SK-N-SH (cell line): Measurements from ENCODE around the gene DNAJC15. TPM values are rescaled to one million over a fixed set of nuclear protein-coding genes. Genes with fewer than 3 reads are reported as not detected.

Experiments used
- CTCF ChIA-PET: fragments of 300-600, 350-600 bp; formaldehyde crosslinking; extraction: SDS; loops from one replicate; lab custom pipeline; 2021; lab: Yijun Ruan, JAX
- POLR2A ChIA-PET: fragments of 350-600 bp; sonication (Branson Sonifier 250); formaldehyde crosslinking; extraction: SDS; loops from one replicate; lab custom pipeline; 2020; ENCODE audit warnings: antibody characterized with exemption, inconsistent platforms; lab: Yijun Ruan, JAX
- DNase-seq: peaks from one replicate; pipeline ENCODE4 v3.0.0; 2012
- H2AFZ ChIP-seq: fragments of 200-600 bp; sonication (generic); 2 replicates; pipeline ENCODE4 v1.8.1; 2016; ENCODE audit warnings: antibody characterized with exemption, mild to moderate bottlenecking, low read depth
- H3F3A ChIP-seq: fragments of 200-600 bp; sonication (generic); replicated peaks from 2 replicates; pipeline ENCODE3; 2016; ENCODE audit warnings: antibody characterized with exemption, mild to moderate bottlenecking; ENCODE audit not compliant: insufficient read depth
- H3K27ac ChIP-seq, 2 experiments: fragments of 200-500 bp in 1 of 2; fragments of 200-600 bp in 1 of 2; sonication (Bioruptor generic) in 1 of 2; sonication (generic), shearing (Covaris generic) in 1 of 2; 2 replicates each; pipeline versions ENCODE4 v1.5.1 to v1.6.1; 2014 to 2016; ENCODE audit warnings: low read depth in 2 of 2, inconsistent platforms in 1 of 2, low read length in 1 of 2, mild to moderate bottlenecking in 1 of 2, mixed read lengths in 1 of 2
- H3K27me3 ChIP-seq: fragments of 200-600 bp; sonication (generic), shearing (Covaris generic); 2 replicates; pipeline ENCODE4 v1.6.1; 2016; ENCODE audit warnings: mixed run types; ENCODE audit not compliant: insufficient read depth
- H3K36me3 ChIP-seq, 2 experiments: fragments of 200-500 bp in 1 of 2; fragments of 200-600 bp in 1 of 2; sonication (Bioruptor generic) in 1 of 2; sonication (generic) in 1 of 2; replicated peaks in 1 of 2; 2 replicates each; pipeline versions ENCODE3 to v1.5.1; 2014 to 2016; ENCODE audit warnings: low read length in 1 of 2, mild to moderate bottlenecking in 1 of 2; ENCODE audit not compliant: insufficient read depth in 2 of 2, control insufficient read depth in 1 of 2
- H3K4me1 ChIP-seq, 2 experiments: fragments of 200-500 bp in 1 of 2; fragments of 200-600 bp in 1 of 2; sonication (Bioruptor generic) in 1 of 2; sonication (generic), shearing (Covaris generic) in 1 of 2; 2 replicates each; pipeline versions ENCODE4 v1.5.1 to v1.6.1; 2014 to 2016; ENCODE audit warnings: low read depth in 1 of 2, low read length in 1 of 2, mixed run types in 1 of 2; ENCODE audit not compliant: insufficient read depth in 2 of 2, control insufficient read depth in 1 of 2
- H3K4me2 ChIP-seq: fragments of 200-600 bp; sonication (generic), shearing (Covaris generic); 2 replicates; pipeline ENCODE4 v1.6.1; 2017; ENCODE audit warnings: mixed run types
- H3K4me3 ChIP-seq, 2 experiments: fragments of 200-500 bp in 1 of 2; fragments of 200-600 bp in 1 of 2; sonication (Bioruptor generic) in 1 of 2; sonication (generic), shearing (Covaris generic) in 1 of 2; 2 replicates each; pipeline versions ENCODE4 v1.5.1 to v1.8.1; 2014 to 2016; ENCODE audit warnings: low read depth in 2 of 2, inconsistent platforms in 1 of 2, low read length in 1 of 2, mild to moderate bottlenecking in 1 of 2, mixed read lengths in 1 of 2, moderate library complexity in 1 of 2
- H3K79me2 ChIP-seq: fragments of 200-600 bp; sonication (generic); 2 replicates; pipeline ENCODE4 v1.8.1; 2017; ENCODE audit warnings: mild to moderate bottlenecking; ENCODE audit not compliant: insufficient read depth
- H3K9ac ChIP-seq: fragments of 200-600 bp; sonication (generic); 2 replicates; pipeline ENCODE4 v1.6.1; 2017; ENCODE audit warnings: mixed run types
- H3K9me2 ChIP-seq: fragments of 200-600 bp; sonication (generic); 2 replicates; pipeline ENCODE4 v1.6.1; 2017; ENCODE audit warnings: mixed run types
- H3K9me3 ChIP-seq: fragments of 200-600 bp; sonication (generic); 2 replicates; pipeline ENCODE4 v1.6.1; 2017; ENCODE audit warnings: mixed run types, mild to moderate bottlenecking, moderate library complexity
- H4K20me1 ChIP-seq: fragments of 200-600 bp; sonication (generic); 2 replicates; pipeline ENCODE4 v1.6.1; 2017; ENCODE audit warnings: mild to moderate bottlenecking, mixed run types; ENCODE audit not compliant: insufficient read depth
- CTCF ChIP-seq: fragments of 200-600 bp; sonication (generic); IDR thresholded peaks from 2 replicates; pipeline ENCODE4 v1.6.1; 2017; ENCODE audit warnings: antibody characterized with exemption, mild to moderate bottlenecking, moderate library complexity
- ELF1 ChIP-seq: IDR thresholded peaks from 2 replicates; pipeline ENCODE4 v1.4.0; 2012
- FOXJ3 ChIP-seq: sonication (generic); formaldehyde crosslinking; IDR thresholded peaks from 2 replicates; pipeline ENCODE4 v1.5.1; 2020; ENCODE audit warnings: mild to moderate bottlenecking, missing genetic modification reagents
- GABPA ChIP-seq: IDR thresholded peaks from 2 replicates; pipeline ENCODE4 v1.4.0; 2012; ENCODE audit warnings: low read depth, mild to moderate bottlenecking
- GATA2 ChIP-seq: sonication (generic); formaldehyde crosslinking; IDR thresholded peaks from 2 replicates; pipeline ENCODE4 v1.5.0; 2020; ENCODE audit warnings: mild to moderate bottlenecking, missing genetic modification reagents
- POLR2AphosphoS5 ChIP-seq: IDR thresholded peaks from 2 replicates; pipeline ENCODE4 v1.6.1; 2012; ENCODE audit warnings: low read depth, low read length
- RFX5 ChIP-seq: IDR thresholded peaks from 2 replicates; pipeline ENCODE4 v1.6.1; 2012; ENCODE audit warnings: mild to moderate bottlenecking, improper control_type of control experiment, low read length
- SIN3A ChIP-seq: IDR thresholded peaks from 2 replicates; pipeline ENCODE4 v1.6.1; 2012; ENCODE audit warnings: low read depth, mild to moderate bottlenecking, low read length, moderate library complexity, borderline replicate concordance
- TAF1 ChIP-seq: IDR thresholded peaks from 2 replicates; pipeline ENCODE4 v1.6.1; 2012; ENCODE audit warnings: low read depth, mild to moderate bottlenecking, low read length, moderate library complexity, borderline replicate concordance
- TCF12 ChIP-seq: IDR thresholded peaks from 2 replicates; pipeline ENCODE4 v1.4.0; 2012
- TEAD4 ChIP-seq: IDR thresholded peaks from 2 replicates; pipeline ENCODE4 v1.4.0; 2012; ENCODE audit warnings: mild to moderate bottlenecking, borderline replicate concordance; ENCODE audit not compliant: insufficient read depth
- ZBTB33 ChIP-seq: IDR thresholded peaks from 2 replicates; pipeline ENCODE4 v1.4.0; 2012; ENCODE audit warnings: low read depth, borderline replicate concordance
- WGBS: methylation state at CpG from one replicate; pipeline ENCODE4 v1.1.6; 2017; ENCODE audit warnings: low lambda C conversion rate; 5-methylcytosine and 5-hydroxymethylcytosine counted together
- polyA plus RNA-seq, 3 experiments: library from polyadenylated mRNA; depleted of rRNA; stranded (reverse); fragments of >200 nt; gene quantifications; 2 replicates each; pipeline ENCODE4 v1.2.3, GENCODE V29; 2012
- TF ChIP-seq, protein P1 (sequence below): IDR thresholded peaks from 2 replicates; pipeline ENCODE4 v1.4.0; 2012; ENCODE audit warnings: low read depth

Gene DNAJC15
- polyA plus RNA-seq, 1 of the 3 experiments (the other 2 are of a cell fraction): 18.4 TPM

- peaks cover 22 to 26% of the 10 kb centered on the region in 2 experiments for H3K36me3 ChIP-seq
- H3K27ac ChIP-seq: no peak overlapping the region
- CTCF ChIA-PET: interaction anchor here (1.1 to 1.7 kb wide), 4 partner anchors 13 to 732 kb away, joined by 3 to 7 read pairs (median 3); no protein-coding TSS in a partner anchor
- H2AFZ ChIP-seq: no peak overlapping the region
- peaks cover 0 to under 1% of the 10 kb centered on the region in 2 experiments; a peak in 2 of 4 replicates for H3K4me1 ChIP-seq
- no peaks in the 10 kb centered on the region for H3K9me3 ChIP-seq
- POLR2A ChIA-PET: no interaction called here
- H3K27me3 ChIP-seq: no peaks in the 10 kb centered on the region
- no peak for DNase-seq
- no peak overlapping the region for H3K4me3 ChIP-seq
- no peaks in the 10 kb centered on the region for H3F3A ChIP-seq
- no peaks in the 10 kb centered on the region for H3K9me2 ChIP-seq
- 91% methylated on average over 5 of the region's 5 CpGs for WGBS
- no peak overlapping the region for H3K4me2 ChIP-seq
- peaks cover 3% of the 10 kb centered on the region; the same call in 1 of the 2 replicates for H3K79me2 ChIP-seq
- H3K9ac ChIP-seq: no peak overlapping the region
- TF ChIP-seq SIN3A: no peak
- TF ChIP-seq CTCF: no peak
- TF ChIP-seq GABPA: no peak
- no peak for TF ChIP-seq RFX5
- TF ChIP-seq ZBTB33: no peak
- no peak for TF ChIP-seq TEAD4
- TF ChIP-seq ELF1: no peak
- TF ChIP-seq, protein P1, sequence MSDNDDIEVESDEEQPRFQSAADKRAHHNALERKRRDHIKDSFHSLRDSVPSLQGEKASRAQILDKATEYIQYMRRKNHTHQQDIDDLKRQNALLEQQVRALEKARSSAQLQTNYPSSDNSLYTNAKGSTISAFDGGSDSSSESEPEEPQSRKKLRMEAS: no peak
- TF ChIP-seq FOXJ3 (CRISPR knock-in tag): no peak
- no peak for TF ChIP-seq GATA2 (CRISPR knock-in tag)
- no peak for TF ChIP-seq TAF1
- TF ChIP-seq TCF12: no peak
- no peak for TF ChIP-seq POLR2AphosphoS5
- no peaks in the 10 kb centered on the region for H4K20me1 ChIP-seq
Observed at GRCh38 chr13:43072394-43072793, 49.0 kb downstream of the DNAJC15 start.
